HL-60/S4 treated with phorbol 12-myristate 13-acetate at 8.2 ng/mL for 4 days and 3 days (cell line): ENCODE data around the gene ZFC3H1.

Experiments
- in situ Hi-C: fragments of 300-500 bp; cut with MboI; formaldehyde crosslinking; loops from 2 replicates; pipeline ENCODE4 v1.15.0; 2022; ENCODE audit warnings: low sequenced_read_pairs

Gene ZFC3H1

GRCh38 chr12:71682466-71682865, 18.8 kb upstream of the ZFC3H1 start:
- in situ Hi-C loops, result no loop called here

- in situ Hi-C loops, result no loop called here
Measured at GRCh38 chr12:71671816-71672215, 8.2 kb upstream of the ZFC3H1 start.

GRCh38 chr12:71671311-71671710, 7.7 kb upstream of the ZFC3H1 start:
- in situ Hi-C loops, result no loop called here

GRCh38 chr12:71666259-71666658, 2.6 kb upstream of the ZFC3H1 start:
- in situ Hi-C loops, result no loop called here

- in situ Hi-C loops, result no loop called here
Measured at GRCh38 chr12:71665090-71665463, 1.4 kb upstream of the ZFC3H1 start.

GRCh38 chr12:71664411-71665089, 902 bp upstream of the ZFC3H1 start:
- in situ Hi-C loops, result no loop called here

GRCh38 chr12:71662849-71663560, 643 bp downstream of the ZFC3H1 start:
- in situ Hi-C loops, result no loop called here

- in situ Hi-C loops, result no loop called here
Measured at GRCh38 chr12:71661977-71662530, 1.6 kb downstream of the ZFC3H1 start.

GRCh38 chr12:71656740-71657139, 6.9 kb downstream of the ZFC3H1 start:
- in situ Hi-C loops, result no loop called here

- in situ Hi-C loops, result no loop called here
Measured at GRCh38 chr12:71655907-71656306, 7.7 kb downstream of the ZFC3H1 start.

- in situ Hi-C loops, result no loop called here
Measured at GRCh38 chr12:71655495-71655894, 8.2 kb downstream of the ZFC3H1 start.

GRCh38 chr12:71654200-71654599, 9.4 kb downstream of the ZFC3H1 start:
- in situ Hi-C loops, result no loop called here

- in situ Hi-C loops, result no loop called here
Measured at GRCh38 chr12:71653137-71653536, 10.5 kb downstream of the ZFC3H1 start.

GRCh38 chr12:71652656-71653055, 11.0 kb downstream of the ZFC3H1 start:
- in situ Hi-C loops, result no loop called here

- in situ Hi-C loops, result no loop called here
Measured at GRCh38 chr12:71649401-71649800, 14.2 kb downstream of the ZFC3H1 start.

- in situ Hi-C loops, result no loop called here
Measured at GRCh38 chr12:71648537-71648936, 15.1 kb downstream of the ZFC3H1 start.

- in situ Hi-C loops, result no loop called here
Measured at GRCh38 chr12:71646512-71646911, 17.1 kb downstream of the ZFC3H1 start.

- in situ Hi-C loops, result no loop called here
Measured at GRCh38 chr12:71645268-71645667, 18.4 kb downstream of the ZFC3H1 start.

- in situ Hi-C loops, result no loop called here
Measured at GRCh38 chr12:71642264-71642663, 21.4 kb downstream of the ZFC3H1 start.

- in situ Hi-C loops, result no loop called here
Measured at GRCh38 chr12:71641390-71641789, 22.3 kb downstream of the ZFC3H1 start.

- in situ Hi-C loops, result no loop called here
Measured at GRCh38 chr12:71640316-71640715, 23.3 kb downstream of the ZFC3H1 start.

GRCh38 chr12:71639341-71639760, 24.3 kb downstream of the ZFC3H1 start:
- in situ Hi-C loops, result no loop called here
